Adrenal gland (tissue), 5 donors: ENCODE results near the gene MRRF.

ENCODE experiments used
- POLR2A ChIP-seq, 2 donors: fragments of 450-650 bp; IDR thresholded peaks; one replicate each; pipeline ENCODE4 v1.6.1; 2017; ENCODE audit warnings: antibody characterized with exemption in 2 of 2, mild to moderate bottlenecking in 2 of 2, moderate library complexity in 1 of 2
- TF ChIP-seq, protein P1 (sequence below), 6 experiments: fragments of 450-650 bp in 4 of 6; fragments of 200-600 bp in 2 of 6; sonication (generic) in 1 of 6; IDR thresholded peaks; 1 replicate in 5 of 6; 2 replicates in 1 of 6; pipeline versions ENCODE4 v1.5.1 to v1.8.0; 2016 to 2021; ENCODE audit warnings: antibody characterized with exemption in 6 of 6, mild to moderate bottlenecking in 2 of 6, moderate library complexity in 1 of 6
- donor health status: DM: no; HTN: no; CAD: no.

GRCh38 chr9:122371846-122372245 is 107.2 kb downstream of the MRRF start:
- TF ChIP-seq, protein P1, sequence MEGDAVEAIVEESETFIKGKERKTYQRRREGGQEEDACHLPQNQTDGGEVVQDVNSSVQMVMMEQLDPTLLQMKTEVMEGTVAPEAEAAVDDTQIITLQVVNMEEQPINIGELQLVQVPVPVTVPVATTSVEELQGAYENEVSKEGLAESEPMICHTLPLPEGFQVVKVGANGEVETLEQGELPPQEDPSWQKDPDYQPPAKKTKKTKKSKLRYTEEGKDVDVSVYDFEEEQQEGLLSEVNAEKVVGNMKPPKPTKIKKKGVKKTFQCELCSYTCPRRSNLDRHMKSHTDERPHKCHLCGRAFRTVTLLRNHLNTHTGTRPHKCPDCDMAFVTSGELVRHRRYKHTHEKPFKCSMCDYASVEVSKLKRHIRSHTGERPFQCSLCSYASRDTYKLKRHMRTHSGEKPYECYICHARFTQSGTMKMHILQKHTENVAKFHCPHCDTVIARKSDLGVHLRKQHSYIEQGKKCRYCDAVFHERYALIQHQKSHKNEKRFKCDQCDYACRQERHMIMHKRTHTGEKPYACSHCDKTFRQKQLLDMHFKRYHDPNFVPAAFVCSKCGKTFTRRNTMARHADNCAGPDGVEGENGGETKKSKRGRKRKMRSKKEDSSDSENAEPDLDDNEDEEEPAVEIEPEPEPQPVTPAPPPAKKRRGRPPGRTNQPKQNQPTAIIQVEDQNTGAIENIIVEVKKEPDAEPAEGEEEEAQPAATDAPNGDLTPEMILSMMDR (IDR thresholded peaks at IDR 0.05), result no peak
- TF ChIP-seq POLR2A (IDR thresholded peaks at IDR 0.05), result no peak
